T-helper 2 cell treated with Interferon-gamma antibody and Interleukin-4, amounts not matched to agents 5 μg/mL and 100 μg/mL, for 36 hours (primary cell): ENCODE measurements around the gene CDH23.

Source experiments
- DNase-seq: peaks from one replicate; pipeline ENCODE4 v3.0.0; 2021; ENCODE audit warnings: low spot score
- H3K27ac Mint-ChIP-seq: one replicate; pipeline ENCODE4 v1.8.0; 2021; ENCODE audit warnings: mild to moderate bottlenecking, mixed read lengths
- H3K27me3 Mint-ChIP-seq: one replicate; pipeline ENCODE4 v1.8.0; 2021; ENCODE audit warnings: low read depth, mixed read lengths
- H3K36me3 Mint-ChIP-seq: one replicate; pipeline ENCODE4 v1.8.0; 2021; ENCODE audit warnings: low read depth, mixed read lengths
- H3K4me1 Mint-ChIP-seq: one replicate; pipeline ENCODE4 v1.8.0; 2021; ENCODE audit warnings: low read depth, mixed read lengths
- H3K4me3 Mint-ChIP-seq: one replicate; pipeline ENCODE4 v1.8.0; 2022; ENCODE audit warnings: mild to moderate bottlenecking, moderate library complexity, mixed read lengths
- H3K9me3 Mint-ChIP-seq: one replicate; pipeline ENCODE4 v1.8.0; 2021; ENCODE audit warnings: mixed read lengths

Gene CDH23

DNA sequence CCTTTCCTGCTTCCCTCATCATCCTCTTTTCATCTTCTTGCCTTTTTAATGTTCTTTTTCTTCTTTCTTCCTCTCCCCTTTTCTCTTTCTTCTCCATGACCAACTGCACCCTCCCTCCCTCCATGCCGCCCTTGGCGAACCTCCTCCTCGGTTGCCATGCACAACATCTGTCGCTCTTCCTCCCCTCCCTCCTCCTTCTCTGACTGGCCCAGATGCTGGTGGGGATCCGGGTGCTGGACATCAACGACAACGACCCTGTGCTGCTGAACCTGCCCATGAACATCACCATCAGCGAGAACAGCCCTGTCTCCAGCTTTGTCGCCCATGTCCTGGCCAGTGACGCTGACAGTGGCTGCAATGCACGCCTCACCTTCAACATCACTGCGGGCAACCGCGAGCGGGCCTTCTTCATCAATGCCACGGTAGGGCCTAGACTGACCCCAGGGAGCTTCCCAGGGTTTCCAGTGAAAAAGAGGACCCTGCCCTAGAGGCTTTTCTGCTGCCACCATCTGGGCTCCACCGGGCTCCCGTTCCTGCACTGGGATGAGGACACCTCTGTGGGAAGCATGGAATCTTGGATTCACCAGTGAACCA, 388.1 kb downstream of the CDH23 start:
- H3K4me1 Mint-ChIP-seq, result peaks cover 5% of the 10 kb centered on the region
- H3K4me3 Mint-ChIP-seq, result no peak overlapping the region
- no peaks in the 10 kb centered on the region for H3K9me3 Mint-ChIP-seq
- no peak overlapping the region for H3K27ac Mint-ChIP-seq
- no peak for DNase-seq
- H3K36me3 Mint-ChIP-seq, result no peaks in the 10 kb centered on the region
- no peaks in the 10 kb centered on the region for H3K27me3 Mint-ChIP-seq

GRCh38 chr10:71788954-71789353, 392.2 kb downstream of the CDH23 start:
- Mint-ChIP-seq H3K4me1 (peaks cover 4% of the 10 kb centered on the region), H3K4me3 (no peak overlapping the region), H3K36me3 (no peaks in the 10 kb centered on the region), H3K27me3 (no peaks in the 10 kb centered on the region), H3K27ac (no peak overlapping the region), H3K9me3 (no peaks in the 10 kb centered on the region)
- no peak for DNase-seq

DNA sequence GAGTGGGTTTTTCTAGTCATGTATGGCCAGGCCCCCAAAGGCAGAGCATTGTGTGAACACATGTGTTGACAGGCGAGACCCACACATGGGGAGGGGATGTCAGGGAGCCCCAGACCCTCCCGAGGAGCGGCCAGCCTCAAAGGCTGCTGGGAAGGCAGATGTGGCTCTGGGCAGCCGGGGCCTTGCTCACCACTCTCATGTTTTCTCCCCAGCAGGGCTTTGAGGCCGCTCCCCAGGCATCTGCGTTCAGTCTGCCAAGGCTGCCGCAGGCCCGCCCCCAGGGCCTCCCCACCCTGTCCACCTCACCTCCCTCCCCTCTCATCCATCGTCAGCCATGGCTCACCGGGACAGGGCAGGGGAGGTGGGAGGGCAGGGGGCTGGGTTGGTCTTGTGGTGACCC, 393.2 kb downstream of the CDH23 start:
- Mint-ChIP-seq H3K27ac (no peak overlapping the region), H3K27me3 (no peaks in the 10 kb centered on the region), H3K4me1 (peaks cover 4% of the 10 kb centered on the region), H3K36me3 (no peaks in the 10 kb centered on the region), H3K9me3 (no peaks in the 10 kb centered on the region), H3K4me3 (no peak overlapping the region)
- no peak for DNase-seq

GRCh38 chr10:71790749-71791440, 394.2 kb downstream of the CDH23 start:
- Mint-ChIP-seq H3K4me3 (no peak overlapping the region), H3K27ac (no peak overlapping the region)

GRCh38 chr10:71795248-71795647, 398.5 kb downstream of the CDH23 start:
- Mint-ChIP-seq H3K27me3 (no peaks in the 10 kb centered on the region), H3K36me3 (no peaks in the 10 kb centered on the region), H3K27ac (no peak overlapping the region), H3K4me1 (peaks cover 12% of the 10 kb centered on the region), H3K9me3 (no peaks in the 10 kb centered on the region), H3K4me3 (no peak overlapping the region)
- no peak for DNase-seq

More at GRCh38 chr10:71790749-71791440, 394.2 kb downstream of the CDH23 start:
- Mint-ChIP-seq H3K27me3 (no peaks in the 10 kb centered on the region), H3K36me3 (no peaks in the 10 kb centered on the region), H3K9me3 (no peaks in the 10 kb centered on the region), H3K4me1 (peaks cover 4% of the 10 kb centered on the region)
- no peak for DNase-seq

- H3K4me1 Mint-ChIP-seq, result peaks cover 8% of the 10 kb centered on the region
- no peak overlapping the region for H3K27ac Mint-ChIP-seq
- no peak overlapping the region for H3K4me3 Mint-ChIP-seq
- DNase-seq, result no peak
- no peaks in the 10 kb centered on the region for H3K9me3 Mint-ChIP-seq
- no peaks in the 10 kb centered on the region for H3K36me3 Mint-ChIP-seq
- no peaks in the 10 kb centered on the region for H3K27me3 Mint-ChIP-seq
These were observed 400.2 kb downstream of the CDH23 start for GRCh38 chr10:71796749-71797405.

GRCh38 chr10:71797533-71798307, 401.0 kb downstream of the CDH23 start:
- Mint-ChIP-seq H3K4me3 (no peak overlapping the region), H3K27ac (no peak overlapping the region), H3K36me3 (no peaks in the 10 kb centered on the region), H3K27me3 (no peaks in the 10 kb centered on the region), H3K9me3 (no peaks in the 10 kb centered on the region), H3K4me1 (peaks cover 8% of the 10 kb centered on the region)
- no peak for DNase-seq

- no peaks in the 10 kb centered on the region for H3K9me3 Mint-ChIP-seq
- no peaks in the 10 kb centered on the region for H3K36me3 Mint-ChIP-seq
- H3K27ac Mint-ChIP-seq, result no peak overlapping the region
- H3K27me3 Mint-ChIP-seq, result no peaks in the 10 kb centered on the region
- H3K4me1 Mint-ChIP-seq, result peaks cover 8% of the 10 kb centered on the region
- DNase-seq, result no peak
- H3K4me3 Mint-ChIP-seq, result no peak overlapping the region
These were observed 401.5 kb downstream of the CDH23 start for GRCh38 chr10:71798308-71798624.

DNA sequence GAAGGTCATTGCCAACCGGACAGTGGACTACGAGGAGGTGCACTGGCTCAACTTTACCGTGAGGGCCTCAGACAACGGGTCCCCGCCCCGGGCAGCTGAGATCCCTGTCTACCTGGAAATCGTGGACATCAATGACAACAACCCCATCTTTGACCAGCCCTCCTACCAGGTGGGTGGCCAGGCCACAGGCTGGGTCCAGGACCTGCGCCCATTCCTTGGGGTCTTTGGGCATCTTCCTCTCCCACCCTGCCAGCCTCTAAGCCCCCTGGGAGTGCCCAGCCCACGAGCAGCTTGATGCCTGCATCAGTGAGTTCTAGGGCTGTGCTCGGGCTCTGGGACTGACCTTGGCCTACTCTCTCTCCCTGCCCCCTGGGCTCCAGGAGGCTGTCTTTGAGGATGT, 402.4 kb downstream of the CDH23 start:
- H3K4me3 Mint-ChIP-seq, result no peak overlapping the region
- no peaks in the 10 kb centered on the region for H3K36me3 Mint-ChIP-seq
- peaks cover 8% of the 10 kb centered on the region for H3K4me1 Mint-ChIP-seq
- H3K27me3 Mint-ChIP-seq, result no peaks in the 10 kb centered on the region
- no peak for DNase-seq
- H3K9me3 Mint-ChIP-seq, result no peaks in the 10 kb centered on the region
- no peak overlapping the region for H3K27ac Mint-ChIP-seq

DNA sequence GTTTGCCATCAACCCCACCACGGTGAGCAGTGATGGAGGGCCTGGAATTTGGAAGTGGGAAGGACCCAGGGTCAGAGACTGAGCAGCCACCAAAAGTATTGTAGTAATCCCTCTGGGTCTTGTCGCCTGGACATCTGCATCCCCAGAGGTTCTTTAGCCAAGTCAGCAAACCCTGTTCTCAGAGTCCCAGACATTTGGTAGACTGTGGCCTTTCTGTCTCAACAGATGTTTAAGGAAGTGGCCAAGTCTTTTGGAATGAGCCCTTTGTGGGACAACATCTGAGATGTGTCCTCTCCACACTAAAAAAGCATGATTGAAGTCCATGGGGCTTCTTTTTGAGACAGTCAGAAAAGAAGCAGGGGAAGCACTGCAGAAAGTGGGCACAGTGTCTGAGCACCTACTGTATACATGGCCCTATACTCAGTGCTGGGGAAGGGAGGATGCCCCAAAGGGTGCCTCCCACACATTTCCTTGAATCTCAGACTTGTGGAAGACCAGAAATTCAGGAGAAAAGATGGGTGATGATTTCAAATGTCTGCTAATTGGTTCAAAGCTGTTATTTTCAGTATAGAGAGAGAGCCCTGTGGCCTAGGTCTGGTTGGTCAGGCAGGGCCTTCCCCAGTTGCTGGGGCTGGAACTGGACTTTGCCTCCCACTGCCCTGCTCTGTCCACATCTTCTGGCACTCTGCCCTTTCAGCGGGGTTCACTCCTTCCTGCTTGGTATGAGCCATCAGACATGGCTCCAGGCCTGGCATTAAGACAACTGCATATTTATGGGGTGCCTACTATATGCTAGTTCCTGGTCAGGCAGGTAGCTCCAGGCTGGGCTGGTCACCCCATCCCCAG, 403.1 kb downstream of the CDH23 start:
- H3K27me3 Mint-ChIP-seq, result no peaks in the 10 kb centered on the region
- no peaks in the 10 kb centered on the region for H3K36me3 Mint-ChIP-seq
- H3K4me3 Mint-ChIP-seq, result no peak overlapping the region
- no peak for DNase-seq
- no peaks in the 10 kb centered on the region for H3K9me3 Mint-ChIP-seq
- no peak overlapping the region for H3K27ac Mint-ChIP-seq
- peaks cover 8% of the 10 kb centered on the region for H3K4me1 Mint-ChIP-seq

DNA sequence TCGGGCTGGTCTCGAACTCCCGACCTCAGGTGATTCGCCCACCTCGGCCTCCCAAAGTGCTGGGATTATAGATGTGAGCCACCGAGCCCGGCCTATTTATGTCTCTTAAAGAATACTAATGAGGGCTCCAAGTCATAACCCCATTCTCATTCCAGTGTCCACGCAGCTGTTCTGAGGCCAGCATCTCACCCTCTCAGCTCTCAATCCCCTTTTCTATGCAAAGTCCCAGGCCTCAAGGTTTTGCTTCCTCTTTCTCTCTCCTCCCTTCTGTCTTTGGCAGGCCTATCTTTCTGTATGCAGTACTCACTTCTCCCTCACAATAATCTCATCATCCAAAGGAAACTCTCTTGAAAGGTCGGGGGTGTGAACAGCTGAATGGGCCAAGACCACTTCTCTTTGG, 404.6 kb downstream of the CDH23 start:
- DNase-seq, result no peak
- H3K9me3 Mint-ChIP-seq, result no peaks in the 10 kb centered on the region
- no peak overlapping the region for H3K4me3 Mint-ChIP-seq
- H3K27ac Mint-ChIP-seq, result no peak overlapping the region
- peaks cover 8% of the 10 kb centered on the region for H3K4me1 Mint-ChIP-seq
- H3K36me3 Mint-ChIP-seq, result no peaks in the 10 kb centered on the region
- no peaks in the 10 kb centered on the region for H3K27me3 Mint-ChIP-seq

- DNase-seq, result no peak
- H3K4me1 Mint-ChIP-seq, result peaks cover 6% of the 10 kb centered on the region
- H3K36me3 Mint-ChIP-seq, result no peaks in the 10 kb centered on the region
- H3K4me3 Mint-ChIP-seq, result no peak overlapping the region
- no peaks in the 10 kb centered on the region for H3K27me3 Mint-ChIP-seq
- no peaks in the 10 kb centered on the region for H3K9me3 Mint-ChIP-seq
- no peak overlapping the region for H3K27ac Mint-ChIP-seq
These were observed 405.5 kb downstream of the CDH23 start for GRCh38 chr10:71802235-71802634.

GRCh38 chr10:71802715-71803488, 406.2 kb downstream of the CDH23 start:
- H3K27me3 Mint-ChIP-seq, result no peaks in the 10 kb centered on the region
- no peaks in the 10 kb centered on the region for H3K4me1 Mint-ChIP-seq
- no peak overlapping the region for H3K4me3 Mint-ChIP-seq
- H3K9me3 Mint-ChIP-seq, result no peaks in the 10 kb centered on the region
- no peak for DNase-seq
- no peaks in the 10 kb centered on the region for H3K36me3 Mint-ChIP-seq
- no peak overlapping the region for H3K27ac Mint-ChIP-seq
